SKM-1 treated with dmso at 0.1 percent for 144 hours (cell line): ENCODE results near the gene B4GALT5.
A peak's percentile ranks its signal among the peaks of the same experiment; 100 is the strongest.
"Not testable (repeated sequence)": the region's sequence is repeated elsewhere in the genome, so short reads cannot be mapped to it uniquely, and the experiment has no call there.

Experiments
- DNase-seq: peaks from one replicate; lab custom pipeline; 2025; ENCODE audit not compliant: unreplicated experiment; lab: John Stamatoyannopoulos, UW

The B4GALT5 gene

GRCh38 chr20:49737260-49737659 is 23.6 kb upstream of the B4GALT5 start:
- DNase-seq = no peak

DNA sequence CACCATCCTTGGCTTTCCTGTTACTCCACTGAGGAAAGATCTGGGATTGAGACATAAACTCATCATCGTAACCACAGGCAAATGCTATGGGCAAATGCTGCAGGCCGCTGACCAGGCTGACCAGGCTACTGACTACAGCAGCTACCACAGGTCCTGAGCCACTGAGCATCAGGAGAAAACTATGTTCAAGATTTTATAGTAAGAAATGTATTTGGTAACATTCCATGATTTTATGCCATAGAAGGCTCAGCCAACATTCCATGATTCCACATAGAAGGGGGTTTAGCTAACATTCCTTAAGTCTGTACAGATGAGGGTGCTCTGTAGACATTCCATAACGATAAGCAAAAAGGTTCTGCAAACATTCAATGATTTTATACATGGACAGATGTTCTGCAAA is 16.1 kb upstream of the B4GALT5 start:
- DNase-seq = no peak

DNA sequence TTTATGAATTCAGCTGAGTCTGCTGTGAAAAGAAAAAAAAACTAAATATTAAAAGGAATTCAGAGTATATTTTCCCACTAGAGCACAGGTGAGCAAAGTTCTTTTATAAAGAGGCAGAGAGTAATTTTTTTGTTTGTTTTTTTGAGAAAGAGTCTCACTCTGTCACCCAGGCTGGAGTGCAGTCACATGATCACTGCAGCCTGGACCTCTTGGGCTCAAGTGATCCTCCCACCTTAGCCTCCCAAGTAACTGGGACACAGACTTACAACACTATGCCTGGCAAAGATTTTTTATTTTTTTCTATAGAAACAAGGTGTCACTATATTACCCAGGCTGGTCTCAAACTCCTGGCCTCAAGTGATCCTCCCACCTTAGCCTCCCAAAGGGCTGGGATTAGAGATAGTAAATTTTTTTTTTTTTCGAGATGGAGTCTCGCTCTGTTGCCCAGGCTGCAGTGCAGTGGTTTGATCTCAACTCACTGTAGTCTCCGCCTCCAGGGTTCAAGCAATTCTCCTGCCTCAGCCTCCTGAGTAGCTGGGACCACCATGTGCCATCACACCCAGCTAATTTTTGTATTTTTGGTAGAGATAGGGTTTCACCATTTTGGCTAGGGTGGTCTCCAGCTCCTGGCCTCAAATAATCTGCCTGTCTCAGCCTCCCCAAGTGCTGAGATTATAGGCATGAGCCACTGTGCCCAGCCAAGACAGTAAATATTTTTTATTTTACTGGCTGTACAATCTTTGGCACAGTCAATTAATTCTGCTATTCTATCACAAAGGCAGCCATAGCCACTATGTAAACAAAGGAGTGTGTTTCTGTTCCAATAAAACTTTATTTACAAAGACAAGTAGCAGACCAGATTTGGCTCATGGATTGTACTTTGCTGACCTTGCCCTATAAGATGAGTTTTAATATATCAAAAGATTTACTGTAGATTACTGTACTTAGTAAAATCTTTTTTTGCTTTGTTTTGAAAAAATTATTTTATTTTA is 14.5 kb upstream of the B4GALT5 start:
- no peak for DNase-seq

DNA sequence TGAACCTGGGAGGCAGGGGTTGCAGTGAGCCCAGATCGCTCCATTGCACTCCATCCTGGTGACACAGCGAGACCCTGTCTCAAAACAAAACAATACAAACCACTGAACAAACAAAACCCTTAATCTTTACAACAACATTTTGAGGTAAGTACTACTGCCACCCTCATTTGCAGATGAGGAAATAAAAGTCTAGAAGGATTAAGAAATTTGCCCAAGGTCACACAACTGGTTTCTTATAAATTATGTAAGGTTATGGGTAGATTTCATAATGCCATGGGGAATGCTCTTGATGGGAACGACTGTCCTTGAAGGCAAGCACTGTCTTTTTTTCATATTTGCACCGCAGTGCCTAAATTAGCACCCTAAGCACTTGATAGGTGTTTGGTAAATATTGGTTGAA is 13.8 kb upstream of the B4GALT5 start:
- peak; percentile 84 for DNase-seq

- DNase-seq = no peak
Observed at GRCh38 chr20:49725694-49726093, 12.0 kb upstream of the B4GALT5 start.

DNA sequence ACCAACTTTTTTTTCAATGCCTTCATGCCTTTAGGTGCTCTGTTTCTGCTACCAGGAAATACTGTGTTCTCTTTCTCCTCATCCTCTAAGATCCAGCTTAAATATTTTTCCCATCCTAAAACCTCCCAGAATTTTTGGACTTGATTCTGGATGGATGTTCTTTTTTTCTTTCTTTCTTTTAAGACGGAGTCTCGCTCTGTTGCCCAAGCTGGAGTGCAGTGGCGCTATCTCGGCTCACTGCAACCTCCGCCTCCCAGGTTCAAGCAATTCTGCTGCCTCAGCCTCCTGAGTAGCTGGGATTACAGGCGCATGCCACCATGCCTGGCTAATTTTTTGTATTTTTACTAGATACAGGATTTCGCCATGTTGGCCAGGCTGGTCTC is 11.5 kb upstream of the B4GALT5 start:
- not testable (repeated sequence) for DNase-seq

DNA sequence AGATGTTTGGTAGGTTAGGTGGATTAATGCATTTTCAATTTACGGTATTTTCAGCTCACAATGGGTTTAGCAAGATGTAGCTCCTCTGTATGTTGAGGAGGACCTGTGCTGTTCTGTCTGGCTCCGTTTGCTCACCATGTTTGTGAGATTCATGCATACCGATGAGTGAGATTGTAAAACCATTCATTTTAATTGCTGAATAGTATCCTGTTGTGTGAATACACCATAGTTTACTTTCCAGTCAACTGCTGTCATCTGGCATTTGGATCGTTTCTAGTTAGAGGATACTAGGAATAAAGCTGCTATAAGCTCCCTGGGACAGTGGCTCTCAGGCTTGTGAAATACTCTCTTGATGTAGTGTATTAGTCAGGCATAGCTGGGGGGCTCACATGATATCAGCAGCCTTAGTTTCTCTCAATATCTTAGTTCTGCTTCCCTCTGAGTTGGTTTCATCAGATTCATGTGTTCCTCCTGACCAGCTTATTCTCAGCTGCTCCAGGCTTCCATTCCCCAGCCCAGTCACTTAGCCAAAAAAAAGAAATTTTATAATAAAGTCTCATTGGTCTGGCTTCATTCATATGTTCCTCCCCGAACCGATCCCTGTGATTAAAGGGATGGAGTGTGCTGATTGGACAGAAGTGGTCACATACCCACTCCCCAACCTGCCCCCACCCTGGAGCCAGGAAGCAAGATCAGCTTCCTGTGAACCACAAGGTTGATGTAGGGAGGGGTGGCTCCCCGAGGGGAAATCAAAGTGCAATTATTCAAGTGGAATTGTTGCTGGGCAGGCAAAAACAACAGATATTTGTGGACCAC is 10.9 kb upstream of the B4GALT5 start:
- peak; percentile 52 for DNase-seq

DNA sequence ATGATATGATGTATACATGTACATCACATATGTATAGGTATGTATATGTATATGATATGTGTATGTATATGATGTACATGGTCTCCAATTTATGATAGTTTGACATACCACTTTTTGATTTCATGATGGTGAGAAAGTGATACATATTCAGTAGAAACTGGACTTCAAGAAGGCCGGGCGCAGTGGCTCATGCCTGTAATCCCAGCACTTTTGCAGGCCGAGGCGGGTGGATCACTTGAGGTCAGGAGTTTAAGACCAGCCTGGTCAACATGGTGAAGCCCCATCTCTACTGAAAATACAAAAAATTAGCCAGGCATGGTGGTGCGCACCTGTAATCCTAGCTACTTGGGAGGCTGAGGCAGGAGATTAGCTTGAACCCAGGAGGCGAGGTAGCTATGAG is 10.1 kb upstream of the B4GALT5 start:
- DNase-seq = not testable (repeated sequence)

- DNase-seq = not testable (repeated sequence)
Observed at GRCh38 chr20:49721326-49721725, 7.6 kb upstream of the B4GALT5 start.

DNA sequence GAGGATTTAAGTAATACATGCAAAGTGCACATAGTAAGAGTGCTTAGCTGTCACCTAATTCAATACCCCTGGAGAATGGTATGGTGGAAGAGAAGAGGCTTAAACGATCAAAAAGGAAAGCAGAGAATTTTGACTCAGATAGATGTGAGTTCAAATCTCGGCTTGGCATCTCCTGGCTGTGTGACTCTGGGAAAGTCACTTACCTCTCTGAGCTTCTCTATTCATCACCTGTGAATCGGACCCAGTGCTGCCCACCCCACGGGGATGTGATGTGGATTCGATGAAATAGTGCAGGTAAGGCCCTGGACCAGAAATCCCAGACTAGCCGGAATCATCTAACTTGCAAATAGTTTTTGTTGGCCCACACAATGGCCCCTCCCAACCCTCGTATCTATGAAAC is 1.8 kb upstream of the B4GALT5 start:
- no peak for DNase-seq

- peak; percentile 77 for DNase-seq
Observed at GRCh38 chr20:49712996-49713752, 504 bp downstream of the B4GALT5 start.

DNA sequence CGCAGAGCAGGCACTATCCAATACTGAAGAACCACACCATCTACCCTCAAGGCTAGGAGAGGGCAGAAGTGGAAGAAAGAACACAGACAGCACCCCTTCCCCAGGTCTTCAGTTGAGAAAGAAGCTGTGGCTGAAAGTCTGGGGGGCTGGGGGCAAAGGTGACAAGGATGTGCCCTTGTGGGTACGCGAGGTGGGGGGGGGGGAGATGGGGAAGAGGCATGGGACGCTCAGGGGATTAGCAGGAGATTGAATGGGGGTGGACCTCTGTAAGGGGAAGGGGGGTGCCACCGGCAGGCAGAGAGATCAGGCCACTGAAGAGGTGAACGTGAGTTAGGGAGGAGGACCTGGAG is 1.1 kb downstream of the B4GALT5 start:
- DNase-seq = no peak

DNA sequence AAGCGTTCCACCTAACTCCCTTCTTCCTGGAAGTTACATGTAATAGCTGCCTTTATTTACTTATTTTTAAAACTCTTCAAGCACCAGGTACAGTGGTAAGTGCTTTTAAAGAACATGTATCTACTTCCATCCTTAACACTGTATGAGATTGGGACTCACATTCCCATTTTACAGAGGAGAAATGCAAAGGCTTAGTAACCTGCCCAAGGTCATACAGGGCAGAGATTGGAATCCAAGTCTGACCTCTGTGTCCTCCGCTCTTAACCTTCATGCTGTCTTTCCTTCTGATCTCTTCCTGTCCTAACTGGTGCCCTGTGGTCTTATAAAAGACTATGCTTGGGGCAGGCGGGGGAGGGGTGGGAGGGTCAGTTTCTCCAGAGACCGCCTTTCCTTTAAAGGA is 1.6 kb downstream of the B4GALT5 start:
- no peak for DNase-seq

DNA sequence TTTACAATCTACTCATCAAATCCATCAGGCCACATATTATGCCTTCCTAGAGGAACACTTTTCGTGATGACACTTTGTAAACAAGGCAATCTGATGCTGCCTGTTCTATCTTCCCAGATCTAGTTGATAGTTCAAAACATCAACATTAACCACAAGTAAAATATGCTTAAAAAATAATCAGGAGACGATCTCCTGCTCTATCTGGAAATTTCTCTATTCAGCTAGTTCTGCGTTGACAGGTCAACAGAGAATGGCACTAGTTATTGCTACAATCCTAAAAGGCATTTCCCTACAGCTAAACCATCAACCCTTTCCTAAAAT is 2.1 kb downstream of the B4GALT5 start:
- DNase-seq = no peak

GRCh38 chr20:49710971-49711666 is 2.6 kb downstream of the B4GALT5 start:
- no peak for DNase-seq

DNA sequence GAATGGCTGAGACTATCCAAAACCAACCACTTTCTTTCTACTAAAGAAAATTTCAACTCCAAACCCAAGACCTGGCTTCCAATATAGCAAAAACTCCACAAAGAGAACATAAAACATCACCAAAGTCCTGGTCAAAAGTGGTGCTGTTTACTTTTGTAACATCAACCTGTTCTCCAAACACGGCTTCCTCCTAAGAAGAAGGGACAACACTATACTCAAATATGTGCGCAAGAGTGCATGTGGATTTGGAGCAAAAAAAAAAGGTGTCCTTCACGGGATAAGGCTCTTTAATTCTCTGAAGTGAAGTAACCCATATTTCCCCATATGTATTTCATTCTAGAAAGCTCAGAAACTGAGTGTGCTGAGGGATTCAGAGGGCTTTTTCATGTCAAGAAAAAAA is 6.6 kb downstream of the B4GALT5 start:
- DNase-seq = no peak

DNA sequence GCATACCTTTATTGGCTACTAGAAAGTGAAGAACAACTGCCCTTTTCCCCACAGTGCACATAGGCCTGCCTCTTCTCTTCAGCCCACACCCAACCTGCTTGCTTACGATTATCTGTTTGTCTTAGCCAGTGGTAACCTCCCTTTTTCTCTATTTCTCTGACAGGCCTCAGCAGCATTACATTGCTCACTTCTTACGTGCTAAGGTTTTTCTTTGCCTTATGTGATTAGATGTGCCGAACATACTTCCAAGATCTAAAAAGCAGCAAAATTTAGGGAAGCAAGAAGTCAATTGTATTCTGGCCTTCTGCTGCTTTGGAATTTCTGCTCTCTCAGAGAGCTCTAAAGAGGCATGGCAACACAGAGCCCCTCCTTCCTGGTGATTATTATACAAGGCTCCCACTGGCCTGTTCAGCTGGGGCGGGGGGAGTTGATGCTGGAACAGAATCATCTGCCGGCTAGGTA is 7.0 kb downstream of the B4GALT5 start:
- no peak for DNase-seq

DNA sequence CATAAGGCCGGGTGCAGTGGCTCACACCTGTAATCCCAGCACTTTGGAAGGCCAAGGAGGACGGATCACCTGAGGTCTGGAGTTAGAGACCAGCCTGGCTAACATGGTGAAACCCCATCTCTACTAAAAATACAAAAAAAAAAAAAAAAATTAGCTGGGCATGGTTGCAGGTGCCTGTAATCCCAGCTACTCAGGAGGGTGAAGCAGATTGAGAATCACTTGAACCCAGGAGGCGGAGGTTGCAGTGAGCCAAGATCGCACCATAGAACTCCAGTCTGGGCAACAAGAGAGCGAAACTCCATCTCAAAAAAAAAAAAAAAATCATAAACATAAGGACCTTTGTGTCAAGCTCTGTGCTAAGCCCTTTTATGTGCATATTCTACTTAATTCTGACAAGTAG is 7.8 kb downstream of the B4GALT5 start:
- not testable (repeated sequence) for DNase-seq

DNA sequence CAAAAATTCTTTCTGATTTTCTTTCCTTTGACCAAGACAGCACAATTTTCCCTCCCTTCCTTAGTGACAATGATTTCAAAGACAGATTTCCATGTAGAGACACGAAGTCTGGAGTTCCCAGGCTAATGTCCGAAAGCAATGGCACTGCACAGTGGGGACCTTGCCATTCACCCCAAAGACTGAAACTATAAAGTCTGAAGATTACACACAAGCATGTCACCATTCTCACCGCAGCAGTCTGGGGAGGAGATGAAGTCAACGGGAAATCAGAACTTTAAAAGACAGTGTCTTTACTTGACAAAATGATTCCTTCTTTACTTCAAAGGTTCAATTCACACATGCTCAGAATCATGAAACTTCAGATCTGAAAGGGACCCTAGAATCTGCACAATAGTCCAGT is 8.3 kb downstream of the B4GALT5 start:
- no peak for DNase-seq

- no peak for DNase-seq
Observed at GRCh38 chr20:49704932-49705336, 8.7 kb downstream of the B4GALT5 start.

- no peak for DNase-seq
Observed at GRCh38 chr20:49701916-49702315, 11.8 kb downstream of the B4GALT5 start.
